PC-9 (cell line): Measurements from ENCODE around the gene CHRNA4. TPM values are rescaled to one million over a fixed set of nuclear protein-coding genes. Genes with fewer than 3 reads are reported as not detected.

Source experiments
- BruUV-seq: library from RNA; stranded (reverse); fragments of 400-500 nt; replicated peaks from 2 replicates; lab custom pipeline; 2021; lab: Mats Ljungman, UMichigan
- CTCF ChIA-PET: fragments of 300-600 bp; sonication (Branson Sonifier 250); formaldehyde crosslinking; loops from one replicate; lab custom pipeline; 2022; ENCODE audit warnings: antibody characterized with exemption; lab: Charles Lee
- POLR2A ChIA-PET: fragments of 300-600 bp; sonication (Branson Sonifier 250); formaldehyde crosslinking; loops from one replicate; lab custom pipeline; 2022; ENCODE audit warnings: antibody characterized with exemption; ENCODE audit not compliant: unreplicated experiment; lab: Charles Lee
- DNase-seq, 2 experiments: peaks; one replicate each; pipeline versions ENCODE4 v3.0.0 to v3.0.0-alpha.2; 2015 to 2022; ENCODE audit warnings: mixed read lengths in 1 of 2
- H2AFZ ChIP-seq: fragments of 200-600 bp; sonication (generic); 2 replicates; pipeline ENCODE4 v1.8.1; 2017; ENCODE audit warnings: antibody characterized with exemption
- H3F3A ChIP-seq: fragments of 200-600 bp; sonication (generic); 2 replicates; pipeline ENCODE4 v1.8.1; 2017; ENCODE audit warnings: antibody characterized with exemption, mild to moderate bottlenecking, low read depth; ENCODE audit not compliant: insufficient read depth
- H3K27ac ChIP-seq: fragments of 200-600 bp; sonication (generic); 2 replicates; pipeline ENCODE4 v1.6.1; 2016; ENCODE audit warnings: mixed run types
- H3K27me3 ChIP-seq: fragments of 200-600 bp; sonication (generic); 2 replicates; pipeline ENCODE4 v1.6.1; 2016; ENCODE audit warnings: low read depth, mixed run types; ENCODE audit not compliant: insufficient read depth
- H3K36me3 ChIP-seq: fragments of 200-600 bp; sonication (generic); 2 replicates; pipeline ENCODE4 v1.6.1; 2016; ENCODE audit warnings: low read depth, mixed run types
- H3K4me1 ChIP-seq: fragments of 200-600 bp; sonication (generic); replicated peaks from 2 replicates; pipeline ENCODE4 v1.6.1; 2016; ENCODE audit warnings: mixed run types; ENCODE audit not compliant: insufficient read depth
- H3K4me2 ChIP-seq: fragments of 200-600 bp; sonication (generic); 2 replicates; pipeline ENCODE4 v1.6.1; 2017; ENCODE audit warnings: mixed run types
- H3K4me3 ChIP-seq: fragments of 200-600 bp; sonication (generic); 2 replicates; pipeline ENCODE4 v1.6.1; 2016; ENCODE audit warnings: mixed run types
- H3K79me2 ChIP-seq: fragments of 200-600 bp; sonication (generic); 2 replicates; pipeline ENCODE4 v1.6.1; 2017; ENCODE audit warnings: low read depth, mixed run types
- H3K9me2 ChIP-seq: fragments of 200-600 bp; sonication (generic); 2 replicates; pipeline ENCODE4 v1.8.1; 2017; ENCODE audit warnings: mild to moderate bottlenecking; ENCODE audit not compliant: insufficient read depth
- H3K9me3 ChIP-seq: fragments of 200-600 bp; sonication (generic); 2 replicates; pipeline ENCODE4 v1.8.1; 2016; ENCODE audit warnings: low read depth; ENCODE audit not compliant: insufficient read depth
- H4K20me1 ChIP-seq: fragments of 200-600 bp; sonication (generic); 2 replicates; pipeline ENCODE4 v1.8.1; 2017; ENCODE audit not compliant: insufficient read depth
- CTCF ChIP-seq: fragments of 200-600 bp; sonication (generic); conservative IDR thresholded peaks from 2 replicates; pipeline ENCODE4 v1.6.1; 2017; ENCODE audit warnings: mixed run types, antibody characterized with exemption, mild to moderate bottlenecking, moderate library complexity
- EZH2 ChIP-seq: fragments of 200-600 bp; sonication (generic); IDR thresholded peaks from 2 replicates; pipeline ENCODE4 v1.8.0; 2017; ENCODE audit warnings: antibody characterized with exemption, low read depth
- intact Hi-C: fragments of 100-400 bp; cut with micrococcal nuclease; formaldehyde crosslinking; loops from one replicate; pipeline ENCODE4 v1.10.0; 2022; ENCODE audit not compliant: unreplicated experiment
- total RNA-seq: library from RNA; stranded (reverse); gene quantifications from 2 replicates; pipeline ENCODE4 v1.2.3, GENCODE V29; 2021

The CHRNA4 gene
- total RNA-seq, 1 experiment from 2014 or later = not detected

GRCh38 chr20:63346131-63347080, 14.7 kb downstream of the CHRNA4 start:
- POLR2A ChIA-PET = no interaction called here
- Histone ChIP-seq H3K9me2 (no peaks in the 10 kb centered on the region), H3K27me3 (peaks cover 83% of the 10 kb centered on the region), H3F3A (no peaks in the 10 kb centered on the region; the same call in 1 of the 2 replicates), H3K9me3 (no peaks in the 10 kb centered on the region), H3K36me3 (no peaks in the 10 kb centered on the region), H3K4me3 (no peak overlapping the region), H3K4me2 (no peak overlapping the region), H3K27ac (no peak overlapping the region), H3K79me2 (no peaks in the 10 kb centered on the region), H2AFZ (no peak overlapping the region), H3K4me1 (no peaks in the 10 kb centered on the region), H4K20me1 (no peaks in the 10 kb centered on the region)
- no peak for DNase-seq
- no peak for TF ChIP-seq CTCF
- TF ChIP-seq EZH2 = 0 out of 2 replicates have a peak, but pooled peaks have one; percentile 58
- BruUV-seq = no TSS peak
- CTCF ChIA-PET = no interaction called here
- intact Hi-C loops = no loop called here

DNA sequence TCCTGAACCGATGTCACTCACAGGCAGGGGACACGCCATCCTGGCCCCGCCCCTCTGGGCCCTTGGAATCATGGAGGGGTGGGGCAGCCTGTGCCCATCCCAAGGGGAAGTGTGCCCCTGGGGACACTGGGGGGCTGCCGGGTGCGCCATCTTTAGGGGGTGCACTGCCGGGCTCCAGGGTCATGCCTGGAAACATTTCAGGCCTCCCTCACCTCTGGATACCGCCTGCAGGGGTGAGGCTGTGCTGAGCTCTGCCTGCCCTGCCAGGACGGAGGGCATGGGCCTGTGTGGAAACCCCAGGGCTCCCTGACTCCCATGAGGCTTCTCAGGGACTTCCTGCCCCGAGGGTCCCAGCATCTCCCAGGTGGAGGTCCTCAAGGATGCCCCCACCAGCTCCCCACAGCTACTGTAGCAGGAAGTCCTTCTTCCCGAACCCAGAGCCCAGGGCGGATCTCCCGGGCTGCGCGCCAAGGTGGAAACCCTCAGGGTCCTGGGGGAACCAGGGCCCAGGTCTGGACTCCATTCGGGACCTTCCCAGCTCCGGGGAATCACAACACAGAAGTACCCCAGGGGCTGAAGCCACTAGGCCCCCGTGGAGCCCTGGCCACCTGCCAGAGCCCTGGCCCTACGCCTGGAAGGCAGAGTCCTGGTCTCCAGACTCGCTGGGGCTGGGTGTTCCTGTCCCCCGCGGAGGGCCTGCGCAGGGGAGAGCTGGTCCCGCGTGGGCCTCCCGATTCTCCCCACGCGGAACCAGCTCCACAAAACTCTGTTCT, 15.6 kb downstream of the CHRNA4 start:
- intact Hi-C loops = no loop called here
- Histone ChIP-seq H3K4me2 (no peak overlapping the region), H3K9me3 (peaks cover 3% of the 10 kb centered on the region; the same call in 1 of the 2 replicates), H3K79me2 (no peaks in the 10 kb centered on the region), H4K20me1 (no peaks in the 10 kb centered on the region), H3K36me3 (no peaks in the 10 kb centered on the region), H3K4me3 (no peak overlapping the region), H3K27me3 (peaks cover 92% of the 10 kb centered on the region), H3K9me2 (no peaks in the 10 kb centered on the region), H3K4me1 (no peaks in the 10 kb centered on the region), H3F3A (peaks cover 3% of the 10 kb centered on the region; the same call in 1 of the 2 replicates), H2AFZ (no peak overlapping the region), H3K27ac (no peak overlapping the region)
- BruUV-seq = no TSS peak
- CTCF ChIA-PET = no interaction called here
- DNase-seq = no peak
- TF ChIP-seq EZH2 (no peak), CTCF (no peak)
- POLR2A ChIA-PET = interaction anchor here (0.6 kb wide), 1 partner anchor 138 kb away, joined by 6 read pairs; no protein-coding TSS in a partner anchor

DNA sequence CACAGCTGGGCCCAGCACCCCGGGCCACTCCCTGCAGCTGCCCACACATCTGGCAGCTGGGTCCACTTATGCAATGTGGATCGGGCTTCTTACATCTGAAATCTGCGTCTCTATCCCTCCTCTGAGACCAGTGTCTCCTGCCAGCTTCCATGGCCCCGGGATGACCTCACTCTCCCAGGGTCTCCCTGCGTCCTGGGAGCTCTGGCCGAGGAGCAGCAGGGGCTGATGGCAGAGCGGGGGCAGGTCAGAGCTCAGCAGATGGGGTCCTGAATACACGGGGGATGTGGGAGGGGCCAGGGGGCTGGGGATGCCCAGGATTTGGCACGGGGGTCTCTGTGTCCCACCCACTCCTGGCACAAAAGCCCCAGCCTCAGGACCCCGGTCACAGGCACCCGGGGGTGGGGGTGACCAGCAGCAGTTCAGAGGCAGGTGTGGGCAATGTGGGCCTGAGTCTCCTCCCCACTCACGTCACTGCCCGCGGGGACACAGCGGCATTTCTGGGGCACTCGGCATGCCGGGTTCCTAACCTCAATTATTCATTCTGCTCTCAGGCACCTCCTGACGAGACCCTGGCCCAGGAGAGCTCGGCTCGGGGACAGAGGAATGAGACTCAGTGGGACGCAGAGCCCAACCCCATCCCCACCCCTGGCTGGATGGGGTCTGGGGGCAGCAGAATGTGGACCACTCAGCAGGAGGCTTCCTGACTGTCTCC, 16.4 kb downstream of the CHRNA4 start:
- BruUV-seq = no TSS peak
- no peak overlapping the region for H3K4me2 ChIP-seq
- DNase-seq = no peak
- no peaks in the 10 kb centered on the region for H3K36me3 ChIP-seq
- peaks cover 97% of the 10 kb centered on the region for H3K27me3 ChIP-seq
- POLR2A ChIA-PET = interaction anchor here (0.5 to 0.6 kb wide), 2 partner anchors 139 to 363 kb away, joined by 6 to 10 read pairs; partner anchors contain the start of genes ARFRP1 and ZGPAT
- peaks cover 8% of the 10 kb centered on the region for H3F3A ChIP-seq
- no peak overlapping the region for H2AFZ ChIP-seq
- TF ChIP-seq EZH2 (no peak), CTCF (no peak)
- no peaks in the 10 kb centered on the region for H3K79me2 ChIP-seq
- H3K4me3 ChIP-seq = no peak overlapping the region
- intact Hi-C loops = no loop called here
- no peak overlapping the region for H3K27ac ChIP-seq
- H3K9me3 ChIP-seq = peaks cover 7% of the 10 kb centered on the region; the same call in 1 of the 2 replicates
- no peaks in the 10 kb centered on the region for H3K4me1 ChIP-seq
- H3K9me2 ChIP-seq = no peaks in the 10 kb centered on the region
- no peaks in the 10 kb centered on the region for H4K20me1 ChIP-seq
- CTCF ChIA-PET = interaction anchor here (0.5 kb wide), 1 partner anchor 308 kb away, joined by 3 read pairs; the partner anchor contains the start of gene STMN3
